ENCODE measurements around the gene ZEB1.
A peak's percentile ranks its signal among the peaks of the same experiment; 100 is the strongest.
"Not testable (repeated sequence)": the region's sequence is repeated elsewhere in the genome, so short reads cannot be mapped to it uniquely, and the experiment has no call there.

ZEB1 gene

GRCh38 chr10:31372439-31372838, 53.4 kb downstream of the ZEB1 start:
- no peak for DNase-seq

- peak; percentile 0 for DNase-seq
Observed at GRCh38 chr10:31374146-31374696, 55.2 kb downstream of the ZEB1 start.

- no peak for DNase-seq
Observed at GRCh38 chr10:31381171-31381570, 62.2 kb downstream of the ZEB1 start.

- no peak for DNase-seq
Observed at GRCh38 chr10:31381766-31382316, 62.8 kb downstream of the ZEB1 start.

- no peak for DNase-seq
Observed at GRCh38 chr10:31383810-31384588, 65.0 kb downstream of the ZEB1 start.

- DNase-seq: no peak
Observed at GRCh38 chr10:31384589-31384949, 65.6 kb downstream of the ZEB1 start.

- no peak for DNase-seq
Observed at GRCh38 chr10:31390804-31391203, 71.8 kb downstream of the ZEB1 start.

GRCh38 chr10:31393844-31394243, 74.8 kb downstream of the ZEB1 start:
- DNase-seq: no peak

- DNase-seq: no peak
Observed at GRCh38 chr10:31395695-31396094, 76.7 kb downstream of the ZEB1 start.

GRCh38 chr10:31396376-31396775, 77.4 kb downstream of the ZEB1 start:
- no peak for DNase-seq

GRCh38 chr10:31397852-31398251, 78.8 kb downstream of the ZEB1 start:
- DNase-seq: no peak

- DNase-seq: no peak
Observed at GRCh38 chr10:31399171-31399570, 80.2 kb downstream of the ZEB1 start.

- DNase-seq: peak; percentile 0
Observed at GRCh38 chr10:31399631-31400030, 80.6 kb downstream of the ZEB1 start.

GRCh38 chr10:31401287-31401686, 82.3 kb downstream of the ZEB1 start:
- peak; percentile 50 for DNase-seq

- DNase-seq: no peak
Observed at GRCh38 chr10:31404640-31405039, 85.6 kb downstream of the ZEB1 start.

GRCh38 chr10:31405829-31406228, 86.8 kb downstream of the ZEB1 start:
- DNase-seq: not testable (repeated sequence)

- DNase-seq: not testable (repeated sequence)
Observed at GRCh38 chr10:31412397-31412796, 93.4 kb downstream of the ZEB1 start.

GRCh38 chr10:31413325-31413724, 94.3 kb downstream of the ZEB1 start:
- no peak for DNase-seq

- DNase-seq: no peak
Observed at GRCh38 chr10:31418481-31418880, 99.5 kb downstream of the ZEB1 start.

GRCh38 chr10:31419394-31420063, 100.5 kb downstream of the ZEB1 start:
- DNase-seq: no peak

GRCh38 chr10:31421322-31421721, 102.3 kb downstream of the ZEB1 start:
- DNase-seq: no peak

GRCh38 chr10:31422634-31423033, 103.6 kb downstream of the ZEB1 start:
- no peak for DNase-seq

- no peak for DNase-seq
Observed at GRCh38 chr10:31424473-31424872, 105.5 kb downstream of the ZEB1 start.

- DNase-seq: no peak
Observed at GRCh38 chr10:31426401-31426800, 107.4 kb downstream of the ZEB1 start.
